GM12873 (cell line): ENCODE results near the gene C11orf68.

ENCODE experiments used
- TF ChIP-seq, protein P1 (sequence below): IDR thresholded peaks from 2 replicates; pipeline ENCODE4 v1.5.1; 2012; ENCODE audit warnings: low read depth, mild to moderate bottlenecking, moderate library complexity, low read length, control low read depth; ENCODE audit not compliant: insufficient read depth; ENCODE audit errors: missing control alignments

Gene C11orf68

GRCh38 chr11:65898656-65899355 is 20.1 kb downstream of the C11orf68 start:
- TF ChIP-seq, protein P1, sequence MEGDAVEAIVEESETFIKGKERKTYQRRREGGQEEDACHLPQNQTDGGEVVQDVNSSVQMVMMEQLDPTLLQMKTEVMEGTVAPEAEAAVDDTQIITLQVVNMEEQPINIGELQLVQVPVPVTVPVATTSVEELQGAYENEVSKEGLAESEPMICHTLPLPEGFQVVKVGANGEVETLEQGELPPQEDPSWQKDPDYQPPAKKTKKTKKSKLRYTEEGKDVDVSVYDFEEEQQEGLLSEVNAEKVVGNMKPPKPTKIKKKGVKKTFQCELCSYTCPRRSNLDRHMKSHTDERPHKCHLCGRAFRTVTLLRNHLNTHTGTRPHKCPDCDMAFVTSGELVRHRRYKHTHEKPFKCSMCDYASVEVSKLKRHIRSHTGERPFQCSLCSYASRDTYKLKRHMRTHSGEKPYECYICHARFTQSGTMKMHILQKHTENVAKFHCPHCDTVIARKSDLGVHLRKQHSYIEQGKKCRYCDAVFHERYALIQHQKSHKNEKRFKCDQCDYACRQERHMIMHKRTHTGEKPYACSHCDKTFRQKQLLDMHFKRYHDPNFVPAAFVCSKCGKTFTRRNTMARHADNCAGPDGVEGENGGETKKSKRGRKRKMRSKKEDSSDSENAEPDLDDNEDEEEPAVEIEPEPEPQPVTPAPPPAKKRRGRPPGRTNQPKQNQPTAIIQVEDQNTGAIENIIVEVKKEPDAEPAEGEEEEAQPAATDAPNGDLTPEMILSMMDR = no peak

DNA sequence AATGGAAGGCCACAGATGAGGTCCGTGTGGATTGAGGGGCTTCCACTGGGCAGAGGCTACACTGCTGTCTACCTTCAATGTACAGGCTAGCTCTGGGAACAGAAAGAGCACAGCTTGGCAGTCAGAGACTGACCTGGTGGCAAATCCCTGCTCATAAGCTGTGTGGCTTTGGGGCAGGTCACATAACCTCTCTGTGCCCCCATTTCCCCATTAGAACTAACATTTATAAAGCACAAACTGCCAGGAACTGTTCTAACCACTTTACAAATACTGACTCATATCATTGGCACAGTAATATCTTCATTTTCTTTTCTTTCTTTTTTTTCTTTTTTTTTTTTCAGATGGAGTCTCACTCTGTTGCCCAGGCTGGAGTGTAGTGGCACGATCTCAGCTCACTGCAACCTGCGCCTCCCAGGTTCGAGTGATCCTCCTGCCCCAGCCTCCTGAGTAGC is 21.8 kb downstream of the C11orf68 start:
- TF ChIP-seq, protein P1 = no peak

DNA sequence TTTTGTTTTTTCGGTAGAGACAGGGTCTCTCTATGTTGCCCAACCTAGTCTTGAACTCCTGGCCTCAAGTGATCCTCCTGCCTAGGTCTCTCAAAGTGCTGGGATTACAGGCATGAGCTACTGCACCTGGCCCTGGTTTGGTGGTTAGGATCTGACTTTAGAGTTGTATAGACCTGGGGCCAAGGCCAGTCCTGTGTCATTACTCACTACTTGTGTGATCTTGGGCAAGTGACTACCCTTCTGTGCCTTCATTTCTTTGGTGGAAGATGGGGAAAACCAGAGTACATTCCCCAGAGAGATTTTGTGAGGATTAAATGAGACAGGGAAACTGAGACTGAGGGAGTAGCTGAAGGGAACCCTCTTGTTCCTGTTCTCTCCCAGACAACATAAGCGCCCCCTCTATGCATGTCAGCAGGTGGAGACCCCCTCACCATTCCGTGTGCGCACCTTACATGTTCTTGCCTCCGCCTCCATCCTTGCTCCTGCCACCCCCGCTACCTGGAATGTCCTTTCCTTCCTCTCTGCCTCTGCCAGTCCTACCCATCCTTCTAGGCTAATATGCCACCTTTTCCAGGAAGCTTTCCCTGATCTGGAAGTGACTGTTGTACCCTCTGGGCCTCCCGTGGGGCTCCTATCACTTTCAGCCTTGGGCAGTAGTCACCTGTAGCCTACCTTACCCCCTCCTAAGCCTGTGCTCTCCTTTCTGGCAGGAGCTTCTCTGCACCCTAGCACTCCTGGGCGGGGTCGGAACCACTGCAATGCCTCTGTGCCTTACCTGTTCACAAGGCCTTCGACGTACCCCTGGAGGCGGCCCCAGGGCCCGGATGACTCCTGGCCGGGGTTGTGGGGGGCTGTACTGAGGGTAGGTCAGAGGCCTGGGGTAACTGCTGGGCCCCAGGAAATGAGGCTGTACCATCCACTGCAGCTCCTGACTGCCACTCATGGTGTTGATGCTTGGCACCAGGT is 22.5 kb downstream of the C11orf68 start:
- TF ChIP-seq, protein P1 = no peak

DNA sequence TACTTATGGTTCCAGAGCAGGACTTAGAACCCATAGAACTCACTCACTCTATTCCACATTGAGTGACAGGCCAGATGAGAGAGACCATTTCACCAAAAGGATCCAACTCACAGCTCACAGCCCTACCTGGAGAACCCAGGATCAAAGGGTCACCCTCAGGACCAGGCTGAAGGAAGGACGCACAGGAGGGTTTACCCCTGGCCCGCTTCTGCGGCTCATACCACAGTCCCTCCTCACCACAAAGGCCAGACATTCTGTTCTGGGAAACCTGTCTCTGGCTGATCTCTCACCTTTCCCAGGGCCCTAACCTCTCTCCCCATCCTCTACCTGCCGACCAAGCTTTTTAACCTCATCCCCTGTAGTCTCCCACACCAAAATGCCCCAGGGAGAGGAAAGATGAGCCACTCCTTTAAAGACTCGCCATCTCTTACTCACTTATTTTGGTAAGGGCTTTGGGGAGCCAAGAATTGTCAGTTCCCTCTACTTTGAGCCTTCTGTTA is 23.3 kb downstream of the C11orf68 start:
- TF ChIP-seq, protein P1 = no peak

DNA sequence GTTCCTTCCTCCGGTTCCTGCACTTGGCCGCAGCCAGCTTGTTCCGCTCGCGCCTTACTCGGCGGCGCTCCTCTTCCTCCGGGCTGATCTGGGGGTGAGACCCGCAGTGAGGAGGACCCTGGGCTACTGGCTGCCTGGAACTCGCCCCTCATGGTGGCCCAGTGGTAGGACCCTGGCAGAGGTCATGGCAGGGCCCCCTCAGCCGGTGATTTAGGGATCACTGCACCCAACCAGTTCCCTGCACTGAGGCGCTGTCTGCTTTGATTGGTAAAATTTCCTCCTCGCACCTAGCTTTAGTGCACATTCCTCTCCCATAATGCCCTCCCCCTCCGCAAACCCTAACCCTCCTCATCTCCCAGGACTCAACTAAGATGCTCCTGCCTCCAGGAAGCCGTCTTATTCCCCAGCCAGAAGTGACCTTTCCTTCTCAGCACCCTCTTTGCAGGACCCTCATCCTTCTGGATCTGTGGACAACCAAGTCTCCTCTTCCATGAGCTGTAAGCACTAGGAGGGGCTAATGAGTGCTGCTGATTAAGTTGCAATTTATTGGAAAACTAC is 24.7 kb downstream of the C11orf68 start:
- TF ChIP-seq, protein P1 = no peak

- TF ChIP-seq, protein P1 = no peak
These were observed 26.1 kb downstream of the C11orf68 start for GRCh38 chr11:65892661-65893317.
